GM23248 (cell line): ENCODE results near the gene ZDHHC23.

Experiments used
- EZH2 ChIP-seq: fragments of 200-600 bp; sonication (generic); IDR thresholded peaks from 2 replicates; pipeline ENCODE4 v1.6.1; 2018; ENCODE audit warnings: antibody characterized with exemption, mild to moderate bottlenecking; ENCODE audit not compliant: insufficient read depth, poor library complexity, severe bottlenecking
- EZH2phosphoT487 ChIP-seq: fragments of 200-600 bp; sonication (generic); IDR thresholded peaks from 2 replicates; pipeline ENCODE4 v1.6.1; 2018; ENCODE audit warnings: antibody characterized with exemption, moderate library complexity, mild to moderate bottlenecking, low read depth; ENCODE audit not compliant: insufficient read depth

DNA sequence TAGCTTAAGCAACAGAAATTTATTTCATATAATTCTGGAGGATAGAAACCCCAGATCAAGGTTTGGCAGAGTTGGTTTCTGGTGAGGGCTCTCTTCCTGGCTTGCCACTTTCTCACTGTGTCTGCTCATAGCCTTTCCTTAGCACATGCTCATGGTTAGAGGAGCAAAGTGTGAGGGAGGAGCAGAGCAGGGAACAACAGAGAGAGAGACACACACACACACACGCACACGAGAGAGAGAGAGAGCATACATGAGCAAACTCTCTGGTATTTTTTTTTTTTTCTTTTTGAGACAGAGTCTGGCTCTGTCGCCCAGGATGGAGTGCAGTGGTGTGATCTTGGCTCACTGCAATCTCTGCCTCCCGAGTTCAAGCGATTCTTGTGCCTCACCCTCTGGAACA lies 36.8 kb upstream of the ZDHHC23 start:
- no peak for TF ChIP-seq EZH2phosphoT487
- TF ChIP-seq EZH2: no peak
